H1 (cell line): Measurements from ENCODE around the gene MYL5. TPM values are rescaled to one million over a fixed set of nuclear protein-coding genes. Genes with fewer than 3 reads are reported as not detected.
"Not testable (repeated sequence)": the region's sequence is repeated elsewhere in the genome, so short reads cannot be mapped to it uniquely, and the experiment has no call there.

Experiments used
- CTCF ChIA-PET: fragments of 300-600 bp; sonication (Branson Sonifier 250); formaldehyde crosslinking; loops from one replicate; lab custom pipeline; 2021; ENCODE audit not compliant: partially characterized antibody; lab: Charles Lee
- POLR2A ChIA-PET: fragments of 300-600 bp; sonication (Branson Sonifier 250); formaldehyde crosslinking; loops from one replicate; lab custom pipeline; 2021; ENCODE audit warnings: inconsistent platforms; ENCODE audit not compliant: partially characterized antibody; lab: Charles Lee
- DNase-seq, 2 experiments: peaks; one replicate each; pipeline versions ENCODE4 v3.0.0 to v3.0.0-alpha.2; 2010 to 2022; ENCODE audit warnings: low spot score in 2 of 2, low read depth in 1 of 2, mixed read lengths in 1 of 2
- FAIRE-seq: peaks from 2 replicates; lab custom pipeline; 2011; peaks lifted over from hg19 to GRCh38; lab: Jason Lieb, UNC
- H2AFZ ChIP-seq: 2 replicates; pipeline ENCODE4 v1.8.1; 2012; ENCODE audit warnings: low read length, inconsistent platforms
- H2AK5ac ChIP-seq: 2 replicates; pipeline ENCODE4 v1.6.1; 2013; ENCODE audit warnings: low read depth, low read length
- H2BK120ac ChIP-seq: replicated peaks from 2 replicates; pipeline ENCODE3; 2013; ENCODE audit warnings: low read depth, low read length, inconsistent platforms
- H2BK12ac ChIP-seq: 2 replicates; pipeline ENCODE4 v1.6.1; 2013; ENCODE audit warnings: low read depth, low read length
- H2BK15ac ChIP-seq: 2 replicates; pipeline ENCODE4 v1.6.1; 2013; ENCODE audit warnings: low read length
- H2BK20ac ChIP-seq: 2 replicates; pipeline ENCODE4 v1.6.1; 2013; ENCODE audit warnings: low read length
- H2BK5ac ChIP-seq: 2 replicates; pipeline ENCODE4 v1.6.1; 2013; ENCODE audit warnings: low read depth, low read length
- H3K14ac ChIP-seq: 2 replicates; pipeline ENCODE4 v1.6.1; 2013; ENCODE audit warnings: inconsistent platforms; ENCODE audit not compliant: insufficient read length
- H3K18ac ChIP-seq: 2 replicates; pipeline ENCODE4 v1.6.1; 2013; ENCODE audit warnings: low read length; ENCODE audit errors: extremely low read depth
- H3K23ac ChIP-seq: 2 replicates; pipeline ENCODE4 v1.6.1; 2013; ENCODE audit warnings: inconsistent platforms; ENCODE audit not compliant: insufficient read length
- H3K23me2 ChIP-seq: 2 replicates; pipeline ENCODE4 v1.6.1; 2013; ENCODE audit warnings: low read depth, low read length
- H3K27ac ChIP-seq: 2 replicates; pipeline ENCODE4 v1.6.1; 2011; ENCODE audit warnings: low read depth, low read length, inconsistent platforms
- H3K27me3 ChIP-seq, 4 experiments: replicated peaks in 1 of 4; 1 replicate in 1 of 4; 2 replicates in 3 of 4; pipeline versions ENCODE4 v1.6.1 to v1.8.1; 2011 to 2013; ENCODE audit warnings: low read length in 3 of 4, mild to moderate bottlenecking in 3 of 4, inconsistent platforms in 2 of 4, mixed read lengths in 2 of 4, moderate library complexity in 1 of 4; ENCODE audit not compliant: control insufficient read depth in 3 of 4, insufficient read depth in 3 of 4; ENCODE audit errors: extremely low read depth in 1 of 4
- H3K36me3 ChIP-seq, 4 experiments: 2 replicates each; pipeline versions ENCODE4 v1.6.1 to v1.8.1; 2011 to 2013; ENCODE audit warnings: mild to moderate bottlenecking in 4 of 4, low read length in 3 of 4, moderate library complexity in 2 of 4, control low read depth in 1 of 4, inconsistent platforms in 1 of 4; ENCODE audit not compliant: insufficient read depth in 4 of 4, control insufficient read depth in 2 of 4
- H3K4ac ChIP-seq: replicated peaks from 2 replicates; pipeline ENCODE3; 2013; ENCODE audit warnings: low read length, low read depth, mixed read lengths, inconsistent platforms; ENCODE audit not compliant: insufficient read length
- H3K4me1 ChIP-seq, 4 experiments: replicated peaks in 1 of 4; 1 replicate in 1 of 4; 2 replicates in 3 of 4; pipeline versions ENCODE4 v1.6.1 to v1.8.1; 2011 to 2013; ENCODE audit warnings: low read length in 3 of 4, inconsistent platforms in 2 of 4, mixed read lengths in 1 of 4; ENCODE audit not compliant: insufficient read depth in 4 of 4, control insufficient read depth in 3 of 4
- H3K4me2 ChIP-seq, 2 experiments: 2 replicates each; pipeline versions ENCODE4 v1.6.1 to v1.8.1; 2011 to 2013; ENCODE audit warnings: low read depth in 2 of 2, low read length in 2 of 2, control low read depth in 1 of 2, inconsistent platforms in 1 of 2, mild to moderate bottlenecking in 1 of 2; ENCODE audit not compliant: insufficient read depth in 1 of 2
- H3K4me3 ChIP-seq, 4 experiments: fragments of 200-600, 300-600 bp in 1 of 4; sonication (generic), shearing (Covaris generic), sonication (Bioruptor Twin) in 1 of 4; 2 replicates each; pipeline versions ENCODE4 v1.5.1 to v1.8.1; 2011 to 2016; ENCODE audit warnings: low read length in 4 of 4, low read depth in 3 of 4, control low read depth in 2 of 4, inconsistent platforms in 2 of 4, mild to moderate bottlenecking in 2 of 4, mixed read lengths in 1 of 4, moderate library complexity in 1 of 4; ENCODE audit not compliant: insufficient read depth in 2 of 4; ENCODE audit errors: extremely low read depth in 1 of 4
- H3K56ac ChIP-seq: replicated peaks from 2 replicates; pipeline ENCODE3; 2013; ENCODE audit warnings: low read depth, mild to moderate bottlenecking, mixed read lengths, low read length, inconsistent platforms; ENCODE audit not compliant: insufficient read length
- H3K79me1 ChIP-seq: 2 replicates; pipeline ENCODE4 v1.6.1; 2013; ENCODE audit warnings: low read depth, low read length, control low read depth
- H3K79me2 ChIP-seq, 2 experiments: 2 replicates each; pipeline versions ENCODE4 v1.6.1 to v1.8.1; 2012 to 2013; ENCODE audit warnings: low read length in 2 of 2, mild to moderate bottlenecking in 2 of 2, inconsistent platforms in 1 of 2; ENCODE audit not compliant: insufficient read depth in 2 of 2, control insufficient read depth in 1 of 2
- H3K9ac ChIP-seq, 4 experiments: replicated peaks in 1 of 4; 1 replicate in 1 of 4; 2 replicates in 3 of 4; pipeline versions ENCODE4 v1.6.1 to v1.8.1; 2011 to 2013; ENCODE audit warnings: low read depth in 3 of 4, low read length in 3 of 4, control low read depth in 2 of 4, mild to moderate bottlenecking in 2 of 4, moderate library complexity in 2 of 4, inconsistent platforms in 1 of 4; ENCODE audit errors: extremely low read depth in 1 of 4
- H3K9me3 ChIP-seq, 2 experiments: 2 replicates each; pipeline versions ENCODE4 v1.6.1 to v1.8.1; 2012 to 2013; ENCODE audit warnings: mild to moderate bottlenecking in 2 of 2, moderate library complexity in 2 of 2, control low read depth in 1 of 2, inconsistent platforms in 1 of 2, low read depth in 1 of 2, low read length in 1 of 2, mixed read lengths in 1 of 2; ENCODE audit not compliant: insufficient read depth in 2 of 2
- H4K20me1 ChIP-seq, 2 experiments: replicated peaks in 1 of 2; 2 replicates each; pipeline versions ENCODE3 to v1.8.1; 2011 to 2013; ENCODE audit warnings: inconsistent platforms in 2 of 2, low read length in 2 of 2, mild to moderate bottlenecking in 1 of 2; ENCODE audit not compliant: insufficient read depth in 2 of 2, control insufficient read depth in 1 of 2
- H4K5ac ChIP-seq: 2 replicates; pipeline ENCODE4 v1.6.1; 2013; ENCODE audit warnings: low read length, low read depth, mixed read lengths, inconsistent platforms; ENCODE audit not compliant: insufficient read length
- H4K8ac ChIP-seq: 2 replicates; pipeline ENCODE4 v1.8.0; 2013; ENCODE audit warnings: mild to moderate bottlenecking, moderate library complexity, low read length, inconsistent platforms; ENCODE audit not compliant: insufficient read depth; ENCODE audit errors: extremely low read depth
- H4K91ac ChIP-seq: replicated peaks from 2 replicates; pipeline ENCODE3; 2013; ENCODE audit warnings: low read length, mixed read lengths, inconsistent platforms; ENCODE audit not compliant: insufficient read length
- POLR2A ChIP-seq, 2 experiments: IDR thresholded peaks; 1 replicate in 1 of 2; 2 replicates in 1 of 2; pipeline ENCODE4 v1.6.1; 2011; ENCODE audit warnings: low read depth in 2 of 2, low read length in 2 of 2, mild to moderate bottlenecking in 2 of 2; ENCODE audit errors: control extremely low read depth in 1 of 2
- SP1 ChIP-seq: IDR thresholded peaks from 2 replicates; pipeline ENCODE4 v1.6.1; 2011; ENCODE audit warnings: low read depth, low read length
- TBP ChIP-seq: IDR thresholded peaks from 2 replicates; pipeline ENCODE4 v1.6.1; 2011; ENCODE audit warnings: low read depth, low read length, improper control_type of control experiment
- WGBS, 2 experiments: shearing (Covaris generic) in 1 of 2; methylation state at CpG; one replicate each; pipeline versions ENCODE4 v1.1.6 to v1.1.7; 2013 to 2015; ENCODE audit warnings: low lambda C conversion rate in 2 of 2, mixed read lengths in 2 of 2, inconsistent platforms in 1 of 2, low coverage in 1 of 2, missing lambda C conversion rate in 1 of 2; ENCODE audit not compliant: insufficient replicate concordance in 2 of 2, insufficient coverage in 1 of 2, insufficient read length in 1 of 2; ENCODE audit errors: extremely low coverage in 1 of 2, missing lambda C conversion rate in 1 of 2; 5-methylcytosine and 5-hydroxymethylcytosine counted together
- polyA plus RNA-seq, 7 experiments: library from polyadenylated mRNA; depleted of rRNA in 3 of 7; stranded (reverse) in 5 of 7; unstranded in 2 of 7; fragments of >200 nt in 5 of 7; fragments of 200-250 nt in 2 of 7; gene quantifications; 1 replicate in 5 of 7; 2 replicates in 1 of 7; 4 replicates in 1 of 7; pipeline versions ENCODE4 v1.2.1 to v1.2.3, GENCODE V29; 2011 to 2013; ENCODE audit warnings: missing spikeins in 2 of 7, mixed read lengths in 2 of 7
- total RNA-seq: library from RNA; stranded (reverse); fragmentation: NEBNext Ultra II Directional; extraction: Animal tissue kit (Norgen Biotek cat#: 25700); gene quantifications from 2 replicates; pipeline ENCODE4 v1.2.1, GENCODE V29; 2021

The MYL5 gene
- total and polyA plus RNA-seq, 2 of the 8 experiments (the other 6 are each of a cell fraction or from before 2014, with no cell fraction given), result 5.7 to 6.8 TPM

DNA sequence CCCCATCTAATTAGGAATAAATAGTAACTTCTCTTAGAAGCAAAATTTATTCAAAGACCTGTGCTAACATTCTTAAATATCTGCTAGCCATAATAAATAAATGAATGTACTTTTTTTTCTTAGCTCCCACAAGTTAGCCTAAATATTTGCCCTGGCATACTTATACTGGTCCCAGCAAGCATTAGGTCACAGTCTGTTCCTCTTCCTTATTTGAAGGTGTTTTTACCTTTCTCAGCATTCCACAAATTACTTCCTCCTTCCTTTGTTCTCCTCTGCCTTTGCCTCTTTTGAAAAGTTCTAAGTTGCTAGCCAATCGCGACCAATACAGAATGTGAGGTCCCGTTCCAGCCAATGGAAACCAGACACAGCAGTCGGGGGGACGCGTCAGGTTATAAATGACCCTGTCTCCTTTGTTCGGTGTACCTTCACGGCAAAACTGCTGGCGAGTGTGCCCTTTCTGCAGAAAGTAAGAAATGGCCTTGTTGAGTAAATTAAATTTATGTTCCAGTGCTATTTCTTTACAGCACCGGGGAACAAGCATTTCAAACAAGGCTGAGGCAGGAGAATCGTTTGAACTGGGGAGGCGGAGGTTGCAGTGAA is 20.1 kb downstream of the MYL5 start:
- H3K4me2 ChIP-seq, H2BK120ac ChIP-seq, DNase-seq, H3K27ac ChIP-seq, H3K9me3 ChIP-seq, H3K23me2 ChIP-seq, H3K36me3 ChIP-seq, H3K9ac ChIP-seq, H3K79me1 ChIP-seq, H3K27me3 ChIP-seq, H2BK15ac ChIP-seq, H4K91ac ChIP-seq, FAIRE-seq, H3K23ac ChIP-seq, H3K18ac ChIP-seq, H2BK20ac ChIP-seq, H2AFZ ChIP-seq, H2AK5ac ChIP-seq, H2BK12ac ChIP-seq, H3K4me1 ChIP-seq, H3K14ac ChIP-seq, H3K79me2 ChIP-seq, H4K5ac ChIP-seq, H4K20me1 ChIP-seq, H3K4ac ChIP-seq, H2BK5ac ChIP-seq, H3K56ac ChIP-seq: not testable (repeated sequence)
- Histone ChIP-seq H3K4me3 (peak overlapping the region in 1 of 4 experiments; percentile 17; a peak in 1 of 8 replicates), H4K8ac (peak overlapping the region; percentile 11; the same call in 1 of the 2 replicates)
- WGBS, 2 experiments, result 79% methylated on average over 12 of the region's 12 CpGs; no CpG with 5 or more reads in 1 of the 2 experiments
- ChIA-PET POLR2A (interaction anchor here (0.8 to 2.3 kb wide), 6 partner anchors 9 to 23 kb away, joined by 3 to 6 read pairs (median 3); no protein-coding TSS in a partner anchor), CTCF (interaction anchor here (1.0 to 3.9 kb wide), 2 partner anchors 10 to 65 kb away, joined by 4 to 24 read pairs; no protein-coding TSS in a partner anchor)
- TF ChIP-seq SP1 (0 out of 2 replicates have a peak, but pooled peaks have one; percentile 12), POLR2A (IDR thresholded peaks at IDR 0.05; ENCODE audit: control extremely low read depth in 1 of 2, low read depth in 2 of 2, low read length in 2 of 2) (0 out of 3 replicates have a peak, but pooled peaks of 1 of the 2 experiments have one; percentile 67), TBP (peak; percentile 71; the same call in 1 of the 2 replicates)
